ENCODE results near the gene EWSR1.

DNA sequence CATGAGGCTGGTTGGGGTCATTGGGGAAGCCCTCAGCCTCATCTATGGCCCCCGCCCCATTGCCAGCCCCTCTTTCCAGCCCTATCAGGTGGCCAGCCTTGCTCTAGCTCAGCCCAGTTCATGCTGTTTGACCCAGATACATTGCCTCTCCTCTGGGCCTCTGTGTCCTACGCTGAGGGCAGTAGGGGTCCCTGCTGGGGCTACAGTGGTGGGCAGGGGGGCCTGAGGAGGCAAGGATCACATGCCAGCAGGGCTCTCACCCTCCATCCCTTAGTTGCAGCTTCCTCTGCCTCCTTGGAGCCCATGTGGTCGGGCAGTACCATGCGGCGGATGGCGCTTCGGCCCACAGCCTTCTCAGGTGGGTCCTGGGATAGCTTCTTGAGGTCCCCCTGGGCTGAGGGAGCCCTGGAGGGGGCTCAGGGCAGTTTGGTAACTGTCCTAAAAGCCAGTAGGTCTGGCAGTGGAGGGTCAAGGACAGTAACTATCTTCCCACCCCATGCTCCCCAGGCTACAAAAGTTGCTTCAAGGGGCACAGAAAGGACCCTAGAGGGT, 43.1 kb upstream of the EWSR1 start:
- TF ChIP-seq, protein P1, sequence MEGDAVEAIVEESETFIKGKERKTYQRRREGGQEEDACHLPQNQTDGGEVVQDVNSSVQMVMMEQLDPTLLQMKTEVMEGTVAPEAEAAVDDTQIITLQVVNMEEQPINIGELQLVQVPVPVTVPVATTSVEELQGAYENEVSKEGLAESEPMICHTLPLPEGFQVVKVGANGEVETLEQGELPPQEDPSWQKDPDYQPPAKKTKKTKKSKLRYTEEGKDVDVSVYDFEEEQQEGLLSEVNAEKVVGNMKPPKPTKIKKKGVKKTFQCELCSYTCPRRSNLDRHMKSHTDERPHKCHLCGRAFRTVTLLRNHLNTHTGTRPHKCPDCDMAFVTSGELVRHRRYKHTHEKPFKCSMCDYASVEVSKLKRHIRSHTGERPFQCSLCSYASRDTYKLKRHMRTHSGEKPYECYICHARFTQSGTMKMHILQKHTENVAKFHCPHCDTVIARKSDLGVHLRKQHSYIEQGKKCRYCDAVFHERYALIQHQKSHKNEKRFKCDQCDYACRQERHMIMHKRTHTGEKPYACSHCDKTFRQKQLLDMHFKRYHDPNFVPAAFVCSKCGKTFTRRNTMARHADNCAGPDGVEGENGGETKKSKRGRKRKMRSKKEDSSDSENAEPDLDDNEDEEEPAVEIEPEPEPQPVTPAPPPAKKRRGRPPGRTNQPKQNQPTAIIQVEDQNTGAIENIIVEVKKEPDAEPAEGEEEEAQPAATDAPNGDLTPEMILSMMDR (IDR thresholded peaks at IDR 0.05; ENCODE audit: poor library complexity, severe bottlenecking), result no peak
- TF ChIP-seq, protein P2, sequence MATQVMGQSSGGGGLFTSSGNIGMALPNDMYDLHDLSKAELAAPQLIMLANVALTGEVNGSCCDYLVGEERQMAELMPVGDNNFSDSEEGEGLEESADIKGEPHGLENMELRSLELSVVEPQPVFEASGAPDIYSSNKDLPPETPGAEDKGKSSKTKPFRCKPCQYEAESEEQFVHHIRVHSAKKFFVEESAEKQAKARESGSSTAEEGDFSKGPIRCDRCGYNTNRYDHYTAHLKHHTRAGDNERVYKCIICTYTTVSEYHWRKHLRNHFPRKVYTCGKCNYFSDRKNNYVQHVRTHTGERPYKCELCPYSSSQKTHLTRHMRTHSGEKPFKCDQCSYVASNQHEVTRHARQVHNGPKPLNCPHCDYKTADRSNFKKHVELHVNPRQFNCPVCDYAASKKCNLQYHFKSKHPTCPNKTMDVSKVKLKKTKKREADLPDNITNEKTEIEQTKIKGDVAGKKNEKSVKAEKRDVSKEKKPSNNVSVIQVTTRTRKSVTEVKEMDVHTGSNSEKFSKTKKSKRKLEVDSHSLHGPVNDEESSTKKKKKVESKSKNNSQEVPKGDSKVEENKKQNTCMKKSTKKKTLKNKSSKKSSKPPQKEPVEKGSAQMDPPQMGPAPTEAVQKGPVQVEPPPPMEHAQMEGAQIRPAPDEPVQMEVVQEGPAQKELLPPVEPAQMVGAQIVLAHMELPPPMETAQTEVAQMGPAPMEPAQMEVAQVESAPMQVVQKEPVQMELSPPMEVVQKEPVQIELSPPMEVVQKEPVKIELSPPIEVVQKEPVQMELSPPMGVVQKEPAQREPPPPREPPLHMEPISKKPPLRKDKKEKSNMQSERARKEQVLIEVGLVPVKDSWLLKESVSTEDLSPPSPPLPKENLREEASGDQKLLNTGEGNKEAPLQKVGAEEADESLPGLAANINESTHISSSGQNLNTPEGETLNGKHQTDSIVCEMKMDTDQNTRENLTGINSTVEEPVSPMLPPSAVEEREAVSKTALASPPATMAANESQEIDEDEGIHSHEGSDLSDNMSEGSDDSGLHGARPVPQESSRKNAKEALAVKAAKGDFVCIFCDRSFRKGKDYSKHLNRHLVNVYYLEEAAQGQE (IDR thresholded peaks at IDR 0.05; ENCODE audit: borderline replicate concordance), result no peak
- no peak for TF ChIP-seq MXI1 (conservative IDR thresholded peaks at IDR 0.05; ENCODE audit: poor library complexity, severe bottlenecking)

Data from neural cell (in vitro differentiated cells).